Measurements from ENCODE around the gene APLP2.
"Not testable (repeated sequence)": the region's sequence is repeated elsewhere in the genome, so short reads cannot be mapped to it uniquely, and the experiment has no call there.

APLP2 gene

DNA sequence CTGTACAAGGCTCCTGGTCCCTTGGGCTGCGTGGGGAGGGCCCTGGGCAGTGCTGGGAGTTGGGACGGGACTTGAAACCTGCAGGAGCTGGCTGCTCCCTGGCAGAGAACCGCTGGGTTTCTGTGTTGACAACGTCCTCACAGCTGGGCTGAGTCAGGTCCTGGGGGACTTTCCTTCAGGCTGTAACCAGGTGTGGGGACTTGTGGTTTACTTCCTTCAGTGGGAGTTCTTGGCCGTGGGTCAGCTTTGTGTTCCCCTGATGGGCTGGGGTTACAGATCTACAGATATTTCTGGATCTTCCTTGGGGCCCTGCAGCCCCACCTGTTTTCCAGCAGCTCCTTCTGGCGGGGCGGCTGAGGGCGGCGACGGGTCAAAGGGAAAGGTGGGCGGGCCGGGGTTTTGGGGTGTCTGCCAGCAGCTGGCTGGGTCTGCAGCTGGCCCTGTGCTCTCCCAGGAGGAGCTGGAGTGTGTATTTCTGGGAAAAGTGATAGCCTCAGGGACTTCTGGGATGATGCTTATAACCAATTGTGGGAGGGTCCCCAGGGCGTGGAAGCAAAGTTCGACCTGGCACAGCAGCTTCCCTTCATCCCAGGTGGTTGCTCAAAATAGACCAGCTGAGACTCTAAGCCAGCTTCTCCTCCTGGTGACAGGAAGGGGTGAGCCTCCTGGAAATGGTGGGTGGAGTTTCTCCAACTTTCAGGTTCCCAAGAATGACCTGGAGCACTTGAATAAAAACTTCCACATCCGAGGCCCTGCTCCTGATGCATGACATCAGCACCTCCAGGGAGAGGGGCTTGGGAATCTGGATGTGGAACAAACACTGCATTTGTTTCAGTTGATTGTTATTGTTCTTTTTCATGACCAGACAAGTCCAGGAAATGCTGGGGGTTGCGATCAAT lies 109.0 kb downstream of the APLP2 start:
- DNase-seq: peak; percentile 58

DNA sequence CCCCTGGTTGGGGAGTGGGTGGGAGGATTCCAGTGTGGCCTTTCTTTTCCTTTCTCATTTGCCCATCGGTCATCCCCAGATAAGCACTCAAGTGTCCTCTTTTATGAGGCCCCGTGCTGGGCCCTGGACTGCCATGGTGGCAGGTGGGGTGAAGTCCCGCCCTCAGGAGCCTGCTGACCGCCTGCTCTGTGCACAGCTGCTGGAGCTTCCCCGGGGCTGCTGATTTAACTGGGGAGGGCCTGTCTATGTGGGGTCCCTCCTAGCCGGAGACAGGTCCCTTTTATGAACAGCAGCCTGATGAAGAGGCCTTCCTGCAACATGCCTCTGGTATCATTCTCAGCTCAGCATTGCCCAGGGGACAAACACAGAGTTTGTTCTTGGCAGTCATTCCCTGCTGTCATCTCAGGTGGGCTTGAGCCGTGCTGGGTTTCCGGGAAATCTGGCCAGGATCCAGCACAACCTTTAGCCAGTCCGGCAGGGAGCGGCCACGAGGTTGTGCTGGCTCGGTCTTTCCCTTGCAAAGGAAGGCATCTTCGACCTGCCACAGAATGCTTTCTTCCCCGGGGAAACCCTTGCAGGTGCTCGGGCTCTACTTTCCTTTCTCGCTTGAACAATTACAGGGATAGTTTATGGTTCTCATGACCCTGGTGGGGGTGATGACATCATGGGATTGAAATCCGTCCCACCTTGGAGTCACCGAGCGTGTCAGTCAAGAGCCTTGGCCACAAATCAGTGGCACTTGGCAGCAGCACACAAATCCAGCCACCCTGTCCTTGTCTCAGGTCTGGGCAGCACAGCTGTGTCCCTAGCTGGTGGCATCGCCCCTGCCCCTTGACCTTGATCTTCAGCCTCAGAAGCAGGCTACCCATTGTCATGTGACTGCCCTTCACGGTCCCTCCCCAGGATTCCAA lies 110.0 kb downstream of the APLP2 start:
- DNase-seq: peak; percentile 84

DNA sequence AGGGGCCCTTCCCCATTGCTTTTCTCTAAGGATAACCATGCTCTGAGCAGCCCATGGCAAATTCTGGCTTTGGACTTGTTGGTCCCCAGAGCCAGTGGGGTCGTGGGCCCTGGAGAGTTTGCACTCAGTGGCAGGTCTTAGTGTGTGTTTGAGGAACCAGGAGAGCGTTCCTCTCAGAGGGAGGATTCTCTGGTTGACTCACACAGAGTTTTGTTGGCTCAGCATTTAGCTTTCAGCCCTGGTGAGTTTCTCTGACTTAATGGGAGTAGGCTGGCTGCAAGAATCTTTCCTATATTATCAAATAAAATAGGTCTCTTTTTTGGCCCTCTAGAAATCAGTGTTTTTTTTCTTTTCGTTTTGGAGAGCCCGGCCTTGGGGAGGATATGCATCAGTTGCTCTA lies 110.8 kb downstream of the APLP2 start:
- DNase-seq: peak; percentile 54

DNA sequence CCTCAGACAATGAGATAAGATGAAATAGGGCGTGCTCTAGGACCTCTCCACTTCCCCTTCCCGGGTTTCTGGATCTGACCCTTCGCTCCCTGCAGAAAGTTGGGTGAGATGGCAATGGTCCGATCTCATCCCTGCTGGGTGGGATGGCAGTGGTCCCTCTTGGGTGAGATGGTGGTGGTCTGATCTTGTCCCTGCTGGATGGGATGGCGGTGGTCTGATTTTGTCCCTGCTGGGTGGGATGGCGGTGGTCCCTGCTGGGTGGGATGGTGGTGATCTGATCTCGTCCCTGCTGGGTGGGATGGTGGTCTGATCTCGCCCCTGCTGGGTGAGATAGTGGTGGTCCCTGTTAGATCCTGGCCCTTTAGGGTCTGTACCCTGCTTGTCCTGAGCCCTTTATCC lies 111.2 kb downstream of the APLP2 start:
- DNase-seq: no peak

DNA sequence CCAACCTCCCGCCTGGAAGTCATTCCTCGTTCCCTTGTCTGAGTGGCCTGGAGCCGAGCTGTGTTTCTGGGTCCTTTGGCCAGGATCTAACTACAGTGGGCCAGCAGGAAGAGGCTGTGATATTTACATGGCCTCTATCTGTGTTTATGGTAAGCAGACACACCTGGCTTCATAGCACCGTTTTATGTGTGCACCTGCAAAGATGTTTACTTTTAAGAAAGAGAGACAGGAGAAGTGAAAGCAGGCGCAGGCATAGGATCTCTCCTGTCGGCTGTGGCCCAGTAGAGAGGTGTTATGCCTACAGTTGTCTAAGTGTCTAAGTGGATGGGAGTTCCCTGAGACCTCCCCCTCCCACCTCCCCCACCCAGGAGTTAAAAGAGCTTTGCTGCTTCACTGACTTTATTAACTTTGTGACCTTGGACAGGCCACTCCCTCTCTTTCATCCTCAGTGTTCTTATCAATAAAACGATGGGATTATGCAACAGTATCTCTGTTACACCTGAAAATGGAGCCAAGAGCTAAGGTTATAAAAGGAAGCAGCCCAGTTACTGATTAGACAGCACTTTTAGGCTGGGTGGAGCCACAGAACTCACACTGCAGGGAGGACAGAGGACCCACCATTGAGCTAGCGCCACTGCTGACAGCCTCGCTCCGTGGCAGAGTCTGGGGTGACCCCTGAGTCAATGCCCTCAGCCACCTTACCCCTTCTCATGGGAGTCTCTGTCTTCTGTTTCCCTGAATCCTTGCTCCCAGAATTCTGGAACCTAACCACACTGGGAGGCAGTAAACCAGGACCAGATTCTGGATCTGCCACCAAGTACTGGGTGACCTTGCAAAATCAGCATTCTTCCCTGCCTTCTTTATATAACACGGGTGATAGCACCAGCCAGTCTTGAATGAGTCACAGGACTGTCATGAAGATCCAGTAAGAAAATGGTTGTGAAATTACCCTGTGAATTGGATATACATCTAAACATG lies 111.9 kb downstream of the APLP2 start:
- peak; percentile 91 for DNase-seq

DNA sequence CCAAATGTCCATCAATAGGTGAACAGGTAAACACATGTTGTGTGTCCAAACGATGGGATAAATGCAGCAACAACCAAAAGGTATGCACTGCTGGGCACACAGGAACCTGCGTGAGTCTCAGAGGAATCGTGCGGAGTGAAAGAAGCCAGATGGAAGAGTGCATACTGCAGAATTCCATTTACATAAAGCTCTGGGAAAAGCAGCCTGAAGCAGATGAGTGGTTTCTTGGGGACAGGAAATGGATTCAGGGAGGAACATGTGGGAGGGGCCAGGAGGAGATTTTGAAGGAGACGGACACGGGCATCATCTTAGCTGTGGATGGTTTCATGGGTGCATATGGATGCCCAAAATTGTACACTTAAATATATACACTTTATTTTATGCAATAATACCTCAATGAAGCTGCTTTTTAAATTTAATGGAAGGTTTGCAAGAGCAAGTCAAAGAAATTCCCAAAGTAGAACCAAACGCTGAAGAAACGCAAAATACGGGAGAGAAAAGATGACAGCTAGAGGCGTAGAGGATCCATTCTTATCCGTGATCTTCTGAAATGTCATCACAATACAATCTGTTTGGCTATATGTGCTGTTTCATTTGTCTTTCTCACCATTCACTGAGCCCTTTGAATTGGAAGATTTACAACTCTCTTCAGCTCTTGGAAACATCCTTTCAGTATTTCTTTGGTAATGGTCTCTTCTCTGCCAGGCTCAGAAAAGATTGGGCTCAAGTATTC lies 114.3 kb downstream of the APLP2 start:
- DNase-seq: no peak

DNA sequence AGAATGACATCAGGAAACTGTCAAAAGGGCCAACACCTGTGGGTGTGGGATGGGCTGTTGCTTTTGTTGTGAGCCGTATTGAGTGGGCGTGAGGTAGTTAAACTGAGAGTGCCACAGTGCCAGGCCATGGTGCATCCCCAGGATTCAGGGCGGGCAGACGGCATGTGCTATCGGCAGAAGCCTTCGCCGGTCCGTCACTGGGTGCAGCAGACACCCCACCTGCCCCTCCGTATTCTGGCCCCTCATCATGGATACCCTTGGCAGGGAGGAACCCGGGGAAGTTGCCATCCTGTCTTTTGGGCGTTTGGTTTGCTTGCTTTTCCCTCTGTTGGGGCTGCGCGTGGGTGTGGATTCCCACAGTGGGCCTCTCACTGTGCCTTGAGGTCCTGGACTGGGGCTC lies 117.4 kb downstream of the APLP2 start:
- no peak for DNase-seq

DNA sequence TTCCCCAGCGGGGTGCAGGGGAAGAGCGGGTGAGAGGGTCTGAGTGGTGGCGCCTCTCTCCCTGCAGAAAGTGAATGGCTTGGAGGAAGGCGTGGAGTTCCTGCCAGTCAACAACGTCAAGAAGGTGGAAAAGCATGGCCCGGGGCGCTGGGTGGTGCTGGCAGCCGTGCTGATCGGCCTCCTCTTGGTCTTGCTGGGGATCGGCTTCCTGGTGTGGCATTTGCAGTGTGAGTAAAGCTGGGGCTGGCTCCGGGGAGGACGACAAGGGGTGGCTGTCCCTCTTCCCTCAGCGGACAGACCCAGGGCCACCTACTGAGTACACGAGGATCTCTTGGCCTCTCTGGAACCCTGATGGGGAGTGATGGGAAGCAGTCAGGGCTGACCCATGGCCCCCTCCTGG lies 118.4 kb downstream of the APLP2 start:
- DNase-seq: no peak

DNA sequence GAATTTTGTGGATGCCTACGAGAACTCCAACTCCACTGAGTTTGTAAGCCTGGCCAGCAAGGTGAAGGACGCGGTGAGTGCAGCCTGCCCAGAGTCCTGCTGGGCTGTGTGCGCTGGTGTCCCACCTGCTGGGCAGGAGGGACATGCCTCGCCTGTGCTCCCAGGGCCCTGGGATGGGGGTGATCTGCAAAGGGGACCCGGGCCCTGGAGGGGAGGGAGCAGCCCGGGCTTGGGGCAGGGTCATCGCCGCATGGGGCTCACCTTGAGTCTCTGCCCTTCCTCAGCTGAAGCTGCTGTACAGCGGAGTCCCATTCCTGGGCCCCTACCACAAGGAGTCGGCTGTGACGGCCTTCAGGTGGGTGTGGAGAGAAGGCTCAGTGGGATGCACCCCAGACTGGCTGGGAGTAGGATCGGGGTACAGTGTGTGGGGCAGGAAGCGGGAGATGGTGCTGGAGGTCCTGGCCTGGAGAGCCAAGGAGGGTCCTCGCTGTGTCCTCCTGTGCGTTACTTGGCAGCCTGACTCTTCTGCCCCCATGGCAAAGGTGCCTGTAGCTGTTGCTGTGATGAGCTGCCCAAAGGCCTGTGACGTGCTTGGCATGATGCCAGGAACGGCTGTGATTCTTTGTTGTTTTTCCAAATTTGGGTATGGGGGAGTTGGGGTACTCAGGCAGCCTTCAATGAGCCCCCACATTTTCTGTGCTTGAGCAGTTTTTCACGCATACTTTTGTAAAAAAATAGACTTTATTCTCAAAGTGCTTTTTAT lies 119.1 kb downstream of the APLP2 start:
- DNase-seq: no peak

DNA sequence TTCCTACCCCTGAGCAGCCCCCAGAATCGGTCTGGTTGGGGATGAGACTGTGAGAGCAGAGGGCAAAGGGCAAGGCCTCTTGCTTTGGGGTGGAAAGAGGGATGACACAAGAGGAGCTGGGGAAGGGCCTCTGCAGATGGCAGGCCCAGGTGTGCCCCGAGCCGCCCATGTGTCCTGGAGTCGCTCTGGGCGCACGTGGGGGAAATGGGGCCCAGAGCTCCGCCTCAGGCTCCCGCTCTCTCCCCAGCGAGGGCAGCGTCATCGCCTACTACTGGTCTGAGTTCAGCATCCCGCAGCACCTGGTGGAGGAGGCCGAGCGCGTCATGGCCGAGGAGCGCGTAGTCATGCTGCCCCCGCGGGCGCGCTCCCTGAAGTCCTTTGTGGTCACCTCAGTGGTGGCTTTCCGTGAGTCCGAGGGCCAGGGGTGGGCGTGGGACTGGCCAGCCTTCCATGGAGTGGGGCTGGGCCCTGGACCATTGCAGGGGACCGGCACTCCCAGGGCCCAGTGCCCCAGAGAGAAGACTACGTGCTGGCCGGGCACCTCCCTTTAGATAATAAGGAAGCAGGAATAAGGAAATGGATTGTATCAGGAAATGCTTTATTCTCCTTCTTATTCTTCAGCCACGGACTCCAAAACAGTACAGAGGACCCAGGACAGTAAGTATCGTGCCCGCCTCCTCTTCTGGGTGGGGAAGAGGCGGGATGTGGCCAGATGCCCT lies 120.0 kb downstream of the APLP2 start:
- DNase-seq: no peak

DNA sequence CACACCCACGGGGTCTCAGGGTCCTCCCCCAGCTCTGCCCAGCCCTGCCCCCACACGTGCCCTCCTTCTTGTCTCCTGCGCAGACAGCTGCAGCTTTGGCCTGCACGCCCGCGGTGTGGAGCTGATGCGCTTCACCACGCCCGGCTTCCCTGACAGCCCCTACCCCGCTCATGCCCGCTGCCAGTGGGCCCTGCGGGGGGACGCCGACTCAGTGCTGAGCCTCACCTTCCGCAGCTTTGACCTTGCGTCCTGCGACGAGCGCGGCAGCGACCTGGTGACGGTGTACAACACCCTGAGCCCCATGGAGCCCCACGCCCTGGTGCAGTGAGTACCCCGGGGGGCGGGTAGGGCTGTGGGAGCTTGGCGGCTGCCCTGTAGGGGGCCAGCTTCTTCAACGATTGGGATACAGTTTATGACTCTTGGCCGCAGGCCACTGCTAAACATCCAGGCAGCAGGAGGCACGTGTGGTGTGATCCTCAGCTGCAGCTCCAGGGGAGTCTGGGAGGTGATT lies 120.7 kb downstream of the APLP2 start:
- DNase-seq: no peak

DNA sequence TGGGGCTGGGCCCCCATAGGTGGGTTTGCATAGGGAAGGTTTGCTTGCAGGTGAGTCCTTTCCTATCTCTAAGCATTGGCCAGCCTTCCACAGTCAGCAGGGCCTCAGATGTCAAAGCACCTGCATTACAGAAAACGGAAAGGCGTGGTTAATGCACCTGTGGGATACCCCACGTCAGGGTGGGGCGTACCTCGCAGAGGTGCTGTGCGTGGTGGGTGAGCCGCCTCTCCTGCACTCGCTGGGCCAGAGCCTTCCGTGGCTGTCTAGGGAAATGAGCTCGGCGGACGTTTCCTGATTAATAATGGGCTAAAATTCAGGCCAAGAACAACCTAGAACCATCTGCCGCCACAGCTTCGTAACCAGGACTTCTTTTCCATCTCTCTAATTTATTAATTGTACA lies 122.2 kb downstream of the APLP2 start:
- no peak for DNase-seq

DNA sequence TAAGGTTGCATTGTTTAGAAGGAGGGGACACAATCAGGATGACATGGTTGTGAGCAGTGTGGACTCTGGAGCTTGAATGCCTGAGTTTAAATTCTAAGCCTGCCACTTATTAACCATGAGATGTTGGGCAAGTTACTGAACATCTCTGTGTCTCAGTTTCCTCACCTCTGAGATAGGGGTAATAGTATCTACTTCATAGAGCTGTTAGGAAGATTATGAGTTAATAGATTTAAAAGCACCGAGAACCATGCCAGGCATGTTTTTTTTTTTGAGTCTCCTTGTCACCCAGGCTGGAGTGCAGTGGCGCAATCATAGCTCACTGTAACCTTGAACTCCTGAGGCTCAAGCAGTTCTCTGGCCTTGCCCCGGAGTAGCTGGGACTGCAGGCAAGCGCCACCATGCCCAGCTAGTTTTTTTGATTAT lies 123.2 kb downstream of the APLP2 start:
- no peak for DNase-seq

DNA sequence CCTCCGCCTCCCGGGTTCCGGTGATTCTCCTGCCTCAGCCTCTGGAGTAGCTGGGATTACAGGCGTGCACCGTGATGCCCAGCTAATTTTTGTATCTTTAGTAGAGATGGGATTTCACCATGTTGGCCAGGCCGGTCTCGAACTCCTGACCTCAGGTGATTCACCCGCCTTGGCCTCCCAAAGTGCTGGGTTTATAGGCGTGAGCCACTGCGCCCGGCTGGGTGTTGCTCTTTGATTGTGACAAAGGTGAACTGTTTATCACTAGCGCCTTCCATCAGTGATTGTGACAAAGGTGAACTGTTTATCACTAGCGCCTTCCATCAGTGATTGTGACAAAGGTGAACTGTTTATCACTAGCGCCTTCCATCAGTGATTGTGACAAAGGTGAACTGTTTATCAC lies 123.9 kb downstream of the APLP2 start:
- DNase-seq: not testable (repeated sequence)
